Body of pancreas (tissue), 4 donors: Measurements from ENCODE around the gene ADAMTS13.

Experiments
- POLR2A ChIP-seq, 3 donors: fragments of 450-650 bp; IDR thresholded peaks; one replicate each; pipeline ENCODE4 v1.6.1; 2016; ENCODE audit warnings: antibody characterized with exemption in 3 of 3, mild to moderate bottlenecking in 2 of 3
- TF ChIP-seq, protein P1 (sequence below), 7 experiments: fragments of 450-650 bp in 4 of 7; fragments of 200-600 bp in 3 of 7; sonication (generic) in 3 of 7; IDR thresholded peaks; one replicate each; pipeline ENCODE4 v1.5.1; 2016 to 2019; ENCODE audit warnings: antibody characterized with exemption in 7 of 7

DNA sequence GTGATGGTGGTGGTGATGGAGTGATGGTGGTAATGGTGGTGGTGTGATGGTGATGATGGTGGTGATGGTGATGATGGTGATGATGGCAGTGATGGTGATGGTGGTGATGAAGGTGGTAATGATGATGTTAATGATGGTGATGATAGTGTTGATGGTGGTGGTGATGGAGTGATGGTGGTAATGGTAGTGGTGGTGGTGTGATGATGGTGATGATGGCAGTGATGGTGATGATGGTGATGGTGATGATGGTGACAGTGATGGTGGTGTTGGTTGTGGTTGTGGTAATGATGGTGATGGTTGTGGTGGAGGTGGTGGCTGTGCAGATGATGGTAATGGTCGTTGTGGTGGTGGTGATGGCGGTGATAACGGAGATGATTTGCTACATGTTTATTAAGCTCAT lies 38.7 kb upstream of the ADAMTS13 start:
- TF ChIP-seq, protein P1, sequence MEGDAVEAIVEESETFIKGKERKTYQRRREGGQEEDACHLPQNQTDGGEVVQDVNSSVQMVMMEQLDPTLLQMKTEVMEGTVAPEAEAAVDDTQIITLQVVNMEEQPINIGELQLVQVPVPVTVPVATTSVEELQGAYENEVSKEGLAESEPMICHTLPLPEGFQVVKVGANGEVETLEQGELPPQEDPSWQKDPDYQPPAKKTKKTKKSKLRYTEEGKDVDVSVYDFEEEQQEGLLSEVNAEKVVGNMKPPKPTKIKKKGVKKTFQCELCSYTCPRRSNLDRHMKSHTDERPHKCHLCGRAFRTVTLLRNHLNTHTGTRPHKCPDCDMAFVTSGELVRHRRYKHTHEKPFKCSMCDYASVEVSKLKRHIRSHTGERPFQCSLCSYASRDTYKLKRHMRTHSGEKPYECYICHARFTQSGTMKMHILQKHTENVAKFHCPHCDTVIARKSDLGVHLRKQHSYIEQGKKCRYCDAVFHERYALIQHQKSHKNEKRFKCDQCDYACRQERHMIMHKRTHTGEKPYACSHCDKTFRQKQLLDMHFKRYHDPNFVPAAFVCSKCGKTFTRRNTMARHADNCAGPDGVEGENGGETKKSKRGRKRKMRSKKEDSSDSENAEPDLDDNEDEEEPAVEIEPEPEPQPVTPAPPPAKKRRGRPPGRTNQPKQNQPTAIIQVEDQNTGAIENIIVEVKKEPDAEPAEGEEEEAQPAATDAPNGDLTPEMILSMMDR (IDR thresholded peaks at IDR 0.05), result no peak
- no peak for TF ChIP-seq POLR2A (IDR thresholded peaks at IDR 0.05)
